GM12865 (cell line): Measurements from ENCODE around the gene ALDH3B1.

ENCODE experiments used
- DNase-seq: peaks from one replicate; pipeline ENCODE4 v3.0.0; 2010; ENCODE audit warnings: low read depth
- H3K4me3 ChIP-seq: 2 replicates; pipeline ENCODE4 v1.5.1; 2011; ENCODE audit warnings: mild to moderate bottlenecking, low read depth, low read length, control low read depth
- TF ChIP-seq, protein P1 (sequence below): IDR thresholded peaks from 2 replicates; pipeline ENCODE4 v1.5.1; 2011; ENCODE audit warnings: low read length, control low read depth, low read depth, inconsistent platforms; ENCODE audit not compliant: insufficient read depth; ENCODE audit errors: missing control alignments

Gene ALDH3B1

DNA sequence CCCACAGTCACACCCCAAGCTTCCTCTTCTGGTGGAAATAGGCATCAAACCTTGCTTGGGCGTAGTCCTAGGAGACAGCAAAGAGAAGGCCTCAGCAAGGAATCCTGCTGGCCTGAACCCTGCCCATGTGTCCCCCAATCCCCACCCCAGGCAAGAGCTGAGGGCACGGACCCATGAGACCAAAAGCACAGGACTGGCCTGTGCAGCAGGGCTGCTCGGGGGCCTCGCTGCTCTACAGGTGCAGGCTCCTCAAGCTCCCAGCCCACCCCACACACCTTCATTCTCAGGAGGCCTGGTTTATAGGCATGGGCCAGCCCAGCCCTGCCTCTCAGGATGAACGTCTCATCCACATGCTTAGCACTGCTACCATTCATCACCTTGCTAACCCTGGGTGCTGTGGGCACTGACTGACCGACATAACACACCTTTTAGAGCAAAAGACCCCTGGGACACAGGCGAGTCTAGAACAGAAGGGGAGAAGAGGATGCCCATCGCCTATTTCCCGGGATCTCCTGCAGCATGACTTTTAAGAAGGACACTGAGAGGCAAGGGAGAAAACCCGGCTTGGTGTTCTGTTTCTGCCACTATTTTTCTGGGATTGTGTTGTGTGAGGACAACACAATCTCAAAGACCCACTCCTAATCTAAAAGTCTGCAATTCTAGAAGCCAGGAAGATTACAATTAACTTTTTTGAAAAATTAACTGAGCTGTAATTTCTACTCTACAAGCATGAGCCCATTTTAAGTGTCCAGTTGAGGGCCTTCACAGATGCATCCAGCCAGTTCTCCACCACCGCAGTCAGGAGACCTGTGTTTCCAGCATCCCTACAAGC is 44.1 kb downstream of the ALDH3B1 start:
- DNase-seq: no peak
- TF ChIP-seq, protein P1, sequence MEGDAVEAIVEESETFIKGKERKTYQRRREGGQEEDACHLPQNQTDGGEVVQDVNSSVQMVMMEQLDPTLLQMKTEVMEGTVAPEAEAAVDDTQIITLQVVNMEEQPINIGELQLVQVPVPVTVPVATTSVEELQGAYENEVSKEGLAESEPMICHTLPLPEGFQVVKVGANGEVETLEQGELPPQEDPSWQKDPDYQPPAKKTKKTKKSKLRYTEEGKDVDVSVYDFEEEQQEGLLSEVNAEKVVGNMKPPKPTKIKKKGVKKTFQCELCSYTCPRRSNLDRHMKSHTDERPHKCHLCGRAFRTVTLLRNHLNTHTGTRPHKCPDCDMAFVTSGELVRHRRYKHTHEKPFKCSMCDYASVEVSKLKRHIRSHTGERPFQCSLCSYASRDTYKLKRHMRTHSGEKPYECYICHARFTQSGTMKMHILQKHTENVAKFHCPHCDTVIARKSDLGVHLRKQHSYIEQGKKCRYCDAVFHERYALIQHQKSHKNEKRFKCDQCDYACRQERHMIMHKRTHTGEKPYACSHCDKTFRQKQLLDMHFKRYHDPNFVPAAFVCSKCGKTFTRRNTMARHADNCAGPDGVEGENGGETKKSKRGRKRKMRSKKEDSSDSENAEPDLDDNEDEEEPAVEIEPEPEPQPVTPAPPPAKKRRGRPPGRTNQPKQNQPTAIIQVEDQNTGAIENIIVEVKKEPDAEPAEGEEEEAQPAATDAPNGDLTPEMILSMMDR: no peak
- H3K4me3 ChIP-seq: no peak overlapping the region

DNA sequence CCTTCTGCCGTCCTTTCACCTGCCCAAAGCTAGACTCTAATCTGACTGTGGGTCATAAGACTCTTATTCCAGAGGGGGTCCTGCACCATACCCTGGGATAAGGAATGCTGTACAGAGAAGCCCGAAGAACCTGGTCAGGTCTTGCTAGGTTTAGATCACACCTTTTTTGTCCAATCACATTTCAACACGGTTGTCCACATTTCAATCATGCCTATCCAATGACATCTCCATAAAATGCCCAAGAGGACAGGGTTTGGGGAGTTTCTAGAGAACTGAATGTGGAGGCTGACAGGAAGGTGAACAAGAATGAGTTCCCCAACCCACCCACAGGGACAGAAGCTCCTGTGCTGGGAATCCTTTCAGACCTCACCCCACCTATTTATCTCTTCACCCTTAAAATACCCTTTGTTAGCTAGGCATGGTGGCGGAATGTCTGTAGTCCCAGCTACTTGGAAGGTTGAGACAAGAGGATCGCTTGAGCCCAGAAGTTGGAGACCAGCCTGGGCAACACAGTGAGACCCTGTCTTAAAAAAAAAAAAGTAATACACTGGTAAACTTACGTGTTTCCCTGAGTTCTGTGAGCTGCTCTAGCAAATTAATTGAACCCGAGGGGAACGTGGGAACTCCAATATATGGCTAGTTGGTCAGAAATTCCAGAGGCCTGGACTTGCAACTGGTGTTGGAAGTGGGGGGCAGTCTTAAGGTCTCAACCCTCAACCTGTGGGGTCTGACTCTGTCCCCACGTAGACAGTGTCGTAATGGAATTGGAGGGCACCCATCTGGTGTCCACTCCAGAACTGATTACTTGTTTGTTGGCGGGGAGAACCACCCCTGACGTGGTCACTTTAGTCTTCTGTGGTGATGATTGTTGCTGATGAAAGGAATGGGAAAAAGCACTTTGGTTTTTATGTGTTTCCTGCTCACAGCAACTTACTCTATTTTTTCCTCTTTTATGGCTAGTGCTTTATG is 46.5 kb downstream of the ALDH3B1 start:
- TF ChIP-seq, protein P1: no peak
- no peak overlapping the region for H3K4me3 ChIP-seq
- no peak for DNase-seq

DNA sequence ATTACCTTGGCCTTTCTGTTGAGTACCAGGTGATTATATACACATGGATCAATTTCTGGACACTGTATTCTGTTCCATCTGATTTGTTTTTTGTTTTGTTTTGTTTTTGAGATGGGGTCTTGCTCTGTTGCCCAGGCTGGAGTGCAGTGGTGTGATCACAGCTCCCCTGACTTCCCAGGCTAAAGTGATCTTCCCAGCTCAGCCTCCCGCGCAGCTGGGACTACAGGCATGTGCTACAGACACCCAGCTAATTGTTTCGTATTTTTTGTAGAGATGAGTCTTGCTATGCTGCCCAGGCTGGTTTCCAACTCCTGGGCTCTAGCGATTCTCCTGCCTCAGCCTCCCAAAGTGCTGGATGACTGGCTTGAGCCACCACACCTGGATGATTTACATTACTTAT is 47.7 kb downstream of the ALDH3B1 start:
- TF ChIP-seq, protein P1: no peak
- DNase-seq: no peak
- H3K4me3 ChIP-seq: no peak overlapping the region

DNA sequence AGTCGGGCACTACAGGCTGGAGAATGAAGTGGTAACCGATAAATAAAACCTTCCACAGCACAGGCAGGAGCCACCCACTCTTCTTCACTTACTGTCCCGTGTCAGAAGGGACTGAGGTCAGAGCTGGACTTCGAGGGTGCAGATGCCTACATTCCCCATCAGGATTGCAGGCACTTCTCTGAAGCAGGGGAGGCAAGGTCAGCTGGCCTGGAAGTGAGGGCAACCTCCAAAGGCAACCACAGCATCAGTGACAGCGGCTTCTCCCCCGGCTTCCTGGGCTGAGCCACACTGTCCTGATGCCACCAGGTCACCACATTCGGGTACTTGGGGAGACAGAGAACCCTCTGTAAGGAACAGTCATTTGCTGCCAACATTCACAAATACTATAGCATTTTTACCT is 51.4 kb downstream of the ALDH3B1 start:
- TF ChIP-seq, protein P1: no peak
- no peak for DNase-seq
- no peak overlapping the region for H3K4me3 ChIP-seq

DNA sequence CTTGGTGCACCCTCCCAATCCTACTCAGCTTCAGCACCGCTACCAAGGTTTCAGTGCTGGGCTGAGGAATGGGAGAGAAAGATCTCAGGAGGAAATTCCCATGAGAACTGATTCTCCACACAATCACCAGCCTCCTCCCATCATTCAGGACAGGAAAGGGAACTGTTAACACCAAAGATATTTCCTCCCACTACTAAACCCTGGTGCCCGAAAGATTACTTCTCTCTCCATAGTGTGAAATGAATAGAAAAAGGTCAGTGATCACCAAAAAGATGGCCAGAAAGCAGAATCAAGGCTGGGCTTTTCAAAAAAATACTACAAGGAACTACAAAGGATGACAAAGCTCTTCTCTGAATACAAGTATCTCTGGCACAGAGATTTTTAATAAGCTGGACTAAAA is 54.8 kb downstream of the ALDH3B1 start:
- no peak for DNase-seq
- TF ChIP-seq, protein P1: no peak
- no peak overlapping the region for H3K4me3 ChIP-seq

DNA sequence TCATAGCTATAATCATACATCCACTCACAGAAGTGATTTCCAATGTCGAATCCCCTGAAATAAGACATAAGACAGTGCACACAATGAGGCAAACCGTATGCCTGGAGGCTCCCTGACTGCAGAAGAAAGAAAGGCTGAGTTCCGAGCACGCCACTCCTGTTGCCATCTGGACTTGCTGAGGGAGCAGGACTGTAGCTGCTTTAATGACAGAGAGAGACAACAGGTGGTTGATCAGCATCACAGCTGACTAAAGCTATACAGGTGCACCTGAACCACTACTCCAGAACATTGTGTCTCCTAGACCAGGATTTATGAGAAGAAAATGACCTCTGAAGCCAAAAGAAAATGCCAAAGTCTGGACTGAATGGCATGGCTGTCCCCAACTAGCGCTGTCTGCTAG is 55.7 kb downstream of the ALDH3B1 start:
- no peak overlapping the region for H3K4me3 ChIP-seq
- DNase-seq: no peak
- TF ChIP-seq, protein P1: no peak
